Peyer's patch (tissue), 4 donors: ENCODE data around the gene NDUFAB1.

Source experiments
- POLR2A ChIP-seq, 2 donors: fragments of 450-650 bp; IDR thresholded peaks; one replicate each; pipeline ENCODE4 v1.5.1; 2017; ENCODE audit warnings: antibody characterized with exemption in 2 of 2, mild to moderate bottlenecking in 2 of 2, moderate library complexity in 2 of 2
- TF ChIP-seq, protein P1 (sequence below), 6 experiments: fragments of 450-650 bp in 4 of 6; fragments of 200-600 bp in 2 of 6; sonication (generic) in 1 of 6; IDR thresholded peaks; one replicate each; pipeline ENCODE4 v1.5.1; 2017 to 2019; ENCODE audit warnings: antibody characterized with exemption in 6 of 6, mild to moderate bottlenecking in 3 of 6, moderate library complexity in 1 of 6

DNA sequence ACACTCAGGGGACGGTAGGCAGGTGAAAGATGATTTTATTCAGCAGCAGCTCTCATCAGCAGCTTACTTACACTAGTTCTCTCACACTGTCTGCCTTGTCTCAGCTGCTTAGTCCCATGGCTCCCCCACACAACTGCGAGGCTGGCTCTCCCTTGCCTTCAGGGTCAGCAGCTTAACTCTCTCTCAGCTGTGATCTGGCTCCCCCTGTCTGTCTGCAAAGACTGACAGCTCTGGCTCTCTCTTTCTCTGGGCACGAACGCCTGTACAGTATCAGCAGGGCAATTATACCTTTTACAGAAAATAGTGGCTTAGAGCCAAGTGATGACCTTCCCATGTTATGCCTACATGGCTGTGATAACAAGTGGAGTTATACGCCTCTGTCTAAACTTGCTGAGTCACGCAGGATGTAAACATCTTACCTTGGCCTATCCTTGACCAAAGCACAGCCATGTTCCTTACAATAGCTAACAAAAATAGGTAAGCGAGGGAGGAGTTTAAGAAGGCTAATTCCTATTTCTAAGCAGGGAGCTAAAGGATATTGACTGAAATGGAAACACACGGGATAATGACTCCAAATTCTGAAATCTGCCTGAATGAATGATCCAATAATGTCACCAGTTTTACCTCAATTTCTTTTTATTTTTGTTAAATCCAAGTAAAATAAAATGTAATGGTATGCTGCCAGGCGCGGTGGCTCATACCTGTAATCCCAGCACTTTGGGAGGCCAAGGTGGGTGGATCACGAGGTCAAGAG, 1.1 kb upstream of the NDUFAB1 start:
- TF ChIP-seq POLR2A (IDR thresholded peaks at IDR 0.05) = no peak
- TF ChIP-seq, protein P1, sequence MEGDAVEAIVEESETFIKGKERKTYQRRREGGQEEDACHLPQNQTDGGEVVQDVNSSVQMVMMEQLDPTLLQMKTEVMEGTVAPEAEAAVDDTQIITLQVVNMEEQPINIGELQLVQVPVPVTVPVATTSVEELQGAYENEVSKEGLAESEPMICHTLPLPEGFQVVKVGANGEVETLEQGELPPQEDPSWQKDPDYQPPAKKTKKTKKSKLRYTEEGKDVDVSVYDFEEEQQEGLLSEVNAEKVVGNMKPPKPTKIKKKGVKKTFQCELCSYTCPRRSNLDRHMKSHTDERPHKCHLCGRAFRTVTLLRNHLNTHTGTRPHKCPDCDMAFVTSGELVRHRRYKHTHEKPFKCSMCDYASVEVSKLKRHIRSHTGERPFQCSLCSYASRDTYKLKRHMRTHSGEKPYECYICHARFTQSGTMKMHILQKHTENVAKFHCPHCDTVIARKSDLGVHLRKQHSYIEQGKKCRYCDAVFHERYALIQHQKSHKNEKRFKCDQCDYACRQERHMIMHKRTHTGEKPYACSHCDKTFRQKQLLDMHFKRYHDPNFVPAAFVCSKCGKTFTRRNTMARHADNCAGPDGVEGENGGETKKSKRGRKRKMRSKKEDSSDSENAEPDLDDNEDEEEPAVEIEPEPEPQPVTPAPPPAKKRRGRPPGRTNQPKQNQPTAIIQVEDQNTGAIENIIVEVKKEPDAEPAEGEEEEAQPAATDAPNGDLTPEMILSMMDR (IDR thresholded peaks at IDR 0.05) = peak in 3 of 6 experiments; percentile 6 to 29 (median 7)
